H1 (cell line): ENCODE measurements around the gene DOP1B. TPM values are rescaled to one million over a fixed set of nuclear protein-coding genes. Genes with fewer than 3 reads are reported as not detected.

Experiments used
- ASH2L ChIP-seq: fragments of 200-600, 300-600 bp; sonication (generic); IDR thresholded peaks from one replicate; pipeline ENCODE4 v1.7.1; 2017; ENCODE audit warnings: low read length
- RFX5 ChIP-seq: IDR thresholded peaks from 2 replicates; pipeline ENCODE4 v1.6.1; 2011; ENCODE audit warnings: low read depth, low read length, improper control_type of control experiment, borderline replicate concordance
- RXRA ChIP-seq: IDR thresholded peaks from 2 replicates; pipeline ENCODE4 v1.6.1; 2011; ENCODE audit warnings: low read depth, mild to moderate bottlenecking, low read length, moderate library complexity; ENCODE audit not compliant: insufficient read depth
- SAP30 ChIP-seq: fragments of 300-600 bp; sonication (generic); IDR thresholded peaks from 2 replicates; pipeline ENCODE4 v1.7.1; 2012; ENCODE audit warnings: low read length, moderate library complexity, mild to moderate bottlenecking, inconsistent platforms; ENCODE audit not compliant: insufficient read depth, insufficient replicate concordance
- TCF12 ChIP-seq: IDR thresholded peaks from 2 replicates; pipeline ENCODE4 v1.6.1; 2011; ENCODE audit warnings: low read depth, mild to moderate bottlenecking, low read length
- USF2 ChIP-seq: IDR thresholded peaks from 2 replicates; pipeline ENCODE4 v1.6.1; 2011; ENCODE audit warnings: low read length, improper control_type of control experiment
- polyA plus RNA-seq, 7 experiments: library from polyadenylated mRNA; depleted of rRNA in 3 of 7; stranded (reverse) in 5 of 7; unstranded in 2 of 7; fragments of >200 nt in 5 of 7; fragments of 200-250 nt in 2 of 7; gene quantifications; 1 replicate in 5 of 7; 2 replicates in 1 of 7; 4 replicates in 1 of 7; pipeline versions ENCODE4 v1.2.1 to v1.2.3, GENCODE V29; 2011 to 2013; ENCODE audit warnings: missing spikeins in 2 of 7, mixed read lengths in 2 of 7
- total RNA-seq: library from RNA; stranded (reverse); fragmentation: NEBNext Ultra II Directional; extraction: Animal tissue kit (Norgen Biotek cat#: 25700); gene quantifications from 2 replicates; pipeline ENCODE4 v1.2.1, GENCODE V29; 2021

Gene DOP1B
- total and polyA plus RNA-seq, 2 of the 8 experiments (the other 6 are each of a cell fraction or from before 2014, with no cell fraction given), result 2.8 to 9.9 TPM

GRCh38 chr21:36156815-36157670, at the start of gene DOP1B (continued):
- TF ChIP-seq USF2 (no peak), RXRA (no peak), ASH2L (no peak), RFX5 (no peak), SAP30 (no peak), TCF12 (no peak)
